B cell (primary cell): ENCODE data around the gene SHD. TPM values are rescaled to one million over a fixed set of nuclear protein-coding genes. Genes with fewer than 3 reads are reported as not detected.

ENCODE experiments used
- ATAC-seq: fragments of 200-7000 bp; cut with Tn5 transposase; one replicate; pipeline ENCODE4 v1.10.0; 2021; ENCODE audit warnings: low read depth, mild to moderate bottlenecking, moderate number of reproducible peaks, moderate library complexity
- CTCF ChIA-PET: fragments of 350-600 bp; sonication (Branson Sonifier 250); formaldehyde crosslinking; loops from one replicate; lab custom pipeline; 2021; ENCODE audit warnings: antibody characterized with exemption, inconsistent platforms; lab: Charles Lee
- POLR2A ChIA-PET: fragments of 350-600 bp; sonication (Branson Sonifier 250); formaldehyde crosslinking; loops from one replicate; lab custom pipeline; 2021; ENCODE audit warnings: antibody characterized with exemption; lab: Charles Lee
- DNase-seq: peaks from one replicate; pipeline ENCODE4 v3.0.0; 2013
- H2AFZ ChIP-seq: 2 replicates; pipeline ENCODE4 v1.6.1; 2012; ENCODE audit warnings: mild to moderate bottlenecking, low read depth, low read length; ENCODE audit not compliant: insufficient read depth, poor library complexity, severe bottlenecking
- H3K27ac ChIP-seq, 2 donors: 1 replicate in 1 of 2; 2 replicates in 1 of 2; pipeline ENCODE4 v1.5.1; 2012 to 2013; ENCODE audit warnings: low read length in 2 of 2, mild to moderate bottlenecking in 2 of 2, moderate library complexity in 1 of 2
- H3K27me3 ChIP-seq, 4 experiments: fragments of 200-600 bp in 1 of 4; sonication (generic) in 1 of 4; replicated peaks in 1 of 4; 1 replicate in 2 of 4; 2 replicates in 2 of 4; pipeline versions ENCODE4 v1.6.1 to v1.7.0; 2013 to 2016; ENCODE audit warnings: low read length in 3 of 4, mild to moderate bottlenecking in 2 of 4, mixed read lengths in 1 of 4, moderate library complexity in 1 of 4; ENCODE audit not compliant: insufficient read depth in 4 of 4, control insufficient read depth in 3 of 4; ENCODE audit errors: control extremely low read depth in 1 of 4
- H3K36me3 ChIP-seq, 2 experiments: replicated peaks in 1 of 2; 1 replicate in 1 of 2; 2 replicates in 1 of 2; pipeline versions ENCODE4 v1.6.1 to v1.7.1; 2013; ENCODE audit warnings: low read length in 1 of 2; ENCODE audit not compliant: insufficient read depth in 2 of 2, control insufficient read depth in 1 of 2; ENCODE audit errors: control extremely low read depth in 1 of 2, extremely low read depth in 1 of 2
- H3K4me1 ChIP-seq, 2 donors: fragments of 200-600 bp in 1 of 2; sonication (generic) in 1 of 2; 1 replicate in 1 of 2; 2 replicates in 1 of 2; pipeline versions ENCODE4 v1.5.1 to v1.6.1; 2013 to 2017; ENCODE audit warnings: low read length in 2 of 2; ENCODE audit not compliant: control insufficient read depth in 2 of 2, insufficient read depth in 2 of 2
- H3K4me2 ChIP-seq: replicated peaks from 2 replicates; pipeline ENCODE3; 2012; ENCODE audit warnings: mild to moderate bottlenecking, low read depth, low read length; ENCODE audit not compliant: poor library complexity, severe bottlenecking
- H3K4me3 ChIP-seq, 5 experiments: fragments of 200-600 bp in 1 of 5; sonication (generic) in 1 of 5; 1 replicate in 3 of 5; 2 replicates in 2 of 5; pipeline versions ENCODE4 v1.5.1 to v1.7.0; 2011 to 2016; ENCODE audit warnings: low read length in 4 of 5, mild to moderate bottlenecking in 4 of 5, low read depth in 2 of 5, control low read depth in 1 of 5, moderate library complexity in 1 of 5; ENCODE audit not compliant: insufficient read depth in 1 of 5; ENCODE audit errors: control extremely low read depth in 1 of 5, extremely low read depth in 1 of 5
- H3K79me2 ChIP-seq: fragments of 200-600 bp; sonication (generic); one replicate; pipeline ENCODE4 v1.6.0; 2016; ENCODE audit warnings: low read length; ENCODE audit not compliant: control insufficient read depth, insufficient read depth
- H3K9ac ChIP-seq: fragments of 200-600 bp; sonication (generic); 2 replicates; pipeline ENCODE4 v1.6.1; 2017; ENCODE audit warnings: mild to moderate bottlenecking, low read length, moderate library complexity
- H3K9me3 ChIP-seq, 3 donors: one replicate each; pipeline versions ENCODE4 v1.6.1 to v1.7.1; 2013; ENCODE audit warnings: low read length in 2 of 3; ENCODE audit not compliant: control insufficient read depth in 2 of 3, insufficient read depth in 1 of 3; ENCODE audit errors: control extremely low read depth in 1 of 3
- H4K20me1 ChIP-seq: 2 replicates; pipeline ENCODE4 v1.6.0; 2012; ENCODE audit warnings: mild to moderate bottlenecking, low read length; ENCODE audit not compliant: insufficient read depth, control insufficient read depth, poor library complexity, severe bottlenecking
- H3K27ac Mint-ChIP-seq: one replicate; pipeline ENCODE4 v1.8.0; 2021; ENCODE audit warnings: mixed read lengths
- H3K27me3 Mint-ChIP-seq: one replicate; pipeline ENCODE4 v1.8.0; 2021; ENCODE audit warnings: mixed read lengths
- H3K4me1 Mint-ChIP-seq: one replicate; pipeline ENCODE4 v1.8.0; 2021; ENCODE audit warnings: mixed read lengths
- H3K4me3 Mint-ChIP-seq: one replicate; pipeline ENCODE4 v1.8.0; 2021; ENCODE audit warnings: mixed read lengths
- H3K9me3 Mint-ChIP-seq: one replicate; pipeline ENCODE4 v1.8.0; 2022; ENCODE audit warnings: mixed read lengths; ENCODE audit not compliant: insufficient read depth
- CTCF ChIP-seq: fragments of 200-600 bp; IDR thresholded peaks from one replicate; pipeline ENCODE4 v1.8.0; 2022; ENCODE audit warnings: antibody characterized with exemption, mild to moderate bottlenecking
- EZH2 ChIP-seq: IDR thresholded peaks from 2 replicates; pipeline ENCODE4 v1.6.1; 2012; ENCODE audit warnings: borderline replicate concordance, low read depth, mild to moderate bottlenecking, moderate library complexity, low read length; ENCODE audit not compliant: insufficient read depth, poor library complexity, severe bottlenecking
- WGBS: methylation state at CpG from one replicate; pipeline ENCODE4 v1.1.5; 2013; ENCODE audit warnings: missing lambda C conversion rate; ENCODE audit not compliant: insufficient coverage; 5-methylcytosine and 5-hydroxymethylcytosine counted together
- intact Hi-C: fragments of 100-400 bp; cut with micrococcal nuclease; formaldehyde crosslinking; loops from one replicate; pipeline ENCODE4 v1.10.0; 2022
- polyA plus RNA-seq: library from polyadenylated mRNA; depleted of rRNA; stranded (reverse); fragments of >200 nt; gene quantifications from 2 replicates; pipeline ENCODE4 v1.2.3, GENCODE V29; 2012
- total RNA-seq, 2 donors: library from RNA; stranded (reverse); fragments of 120-200 nt in 1 of 2; gene quantifications; 1 replicate in 1 of 2; 2 replicates in 1 of 2; pipeline versions ENCODE4 v1.2.3 to v1.2.4, GENCODE V29; 2013 to 2022

SHD gene
- total and polyA plus RNA-seq, 2 donors (not counting 1 experiment from before 2014, with no cell fraction given): 0.17 TPM; not detected in 1

DNA sequence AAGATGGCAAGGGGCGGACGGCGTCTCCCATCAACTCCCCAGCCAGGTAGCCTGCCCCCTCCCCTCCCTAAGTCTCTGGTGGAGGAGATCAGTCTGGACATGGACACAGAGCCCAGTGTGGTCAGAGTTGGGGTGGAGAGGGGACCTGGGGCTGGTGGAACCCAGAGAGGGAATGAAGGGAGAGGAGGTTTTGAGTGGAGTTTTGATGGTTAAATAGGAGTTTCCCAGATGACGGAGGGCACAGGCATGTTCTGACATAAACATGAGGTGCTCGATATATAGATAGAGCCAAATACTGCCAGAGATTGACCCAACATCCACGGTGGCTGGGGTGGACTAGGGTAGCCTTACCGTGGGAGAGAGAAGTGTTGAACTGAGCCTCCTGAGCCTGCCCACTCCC lies 39.4 kb downstream of the SHD start:
- Mint-ChIP-seq H3K4me3 (no peak overlapping the region), H3K27ac (no peak overlapping the region), H3K9me3 (peaks cover 4% of the 10 kb centered on the region), H3K27me3 (no peaks in the 10 kb centered on the region), H3K4me1 (no peaks in the 10 kb centered on the region)
- ChIA-PET CTCF (no interaction called here), POLR2A (no interaction called here)
- Histone ChIP-seq H3K4me1 (no peaks in the 10 kb centered on the region), H3K9me3 (peaks cover 0 to 37% (median 1%) of the 10 kb centered on the region in 3 donors), H4K20me1 (no peaks in the 10 kb centered on the region), H3K36me3 (no peaks in the 10 kb centered on the region), H3K4me2 (no peak overlapping the region), H3K27me3 (no peaks in the 10 kb centered on the region), H3K27ac (no peak overlapping the region), H3K4me3 (no peak overlapping the region), H3K9ac (no peak overlapping the region), H3K79me2 (no peaks in the 10 kb centered on the region), H2AFZ (no peak overlapping the region)
- 94% methylated on average over 2 of the region's 7 CpGs for WGBS
- intact Hi-C loops: no loop called here
- ATAC-seq (no peak), DNase-seq (no peak)
- TF ChIP-seq EZH2 (no peak), CTCF (no peak)

DNA sequence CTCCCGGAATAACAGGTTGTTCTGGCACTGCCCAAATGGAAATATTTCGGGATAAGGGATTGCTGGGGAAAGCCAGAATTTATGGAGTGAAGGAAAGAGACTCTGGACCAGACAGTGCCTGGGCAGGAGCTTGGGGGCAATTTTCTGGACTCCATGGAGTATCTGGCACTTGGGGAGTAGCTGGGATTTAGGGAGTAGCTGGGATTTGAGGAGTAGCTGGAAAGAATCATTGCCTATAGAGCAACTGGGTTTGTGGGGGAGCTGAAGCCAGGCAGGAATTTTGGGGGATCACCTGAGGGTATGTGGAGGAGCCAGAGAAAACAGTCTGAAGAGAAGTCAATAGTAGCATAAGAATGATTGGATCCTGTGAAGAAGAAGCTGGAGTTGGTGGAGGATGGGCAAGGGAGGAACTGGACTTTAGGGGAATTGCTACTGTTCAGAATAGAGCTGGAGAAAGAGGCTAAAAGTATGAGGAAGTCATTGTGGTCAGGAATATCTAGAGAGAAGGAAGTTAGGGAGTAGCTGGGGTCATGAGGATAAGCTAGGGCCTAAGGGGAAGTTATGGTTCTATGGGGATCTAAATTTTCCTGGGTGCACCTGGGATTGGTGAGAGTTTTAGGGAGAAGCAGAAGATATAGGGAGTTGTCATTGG lies 40.1 kb downstream of the SHD start:
- Mint-ChIP-seq H3K27ac (no peak overlapping the region), H3K27me3 (no peaks in the 10 kb centered on the region), H3K9me3 (peaks cover 4% of the 10 kb centered on the region), H3K4me1 (no peaks in the 10 kb centered on the region), H3K4me3 (no peak overlapping the region)
- H4K20me1 ChIP-seq: no peaks in the 10 kb centered on the region
- H2AFZ ChIP-seq: no peak overlapping the region
- TF ChIP-seq CTCF (no peak), EZH2 (no peak)
- no peak overlapping the region for H3K9ac ChIP-seq
- DNase-seq: no peak
- H3K4me3 ChIP-seq: no peak overlapping the region
- ChIA-PET CTCF (interaction anchor here (0.7 to 1.0 kb wide), 2 partner anchors 33 to 179 kb away, joined by 3 read pairs; no protein-coding TSS in a partner anchor), POLR2A (no interaction called here)
- no peak for ATAC-seq
- H3K27ac ChIP-seq: no peak overlapping the region
- intact Hi-C loops: no loop called here
- H3K79me2 ChIP-seq: no peaks in the 10 kb centered on the region
- no peak overlapping the region for H3K4me2 ChIP-seq
- H3K27me3 ChIP-seq: no peaks in the 10 kb centered on the region
- no peaks in the 10 kb centered on the region for H3K36me3 ChIP-seq
- 94% methylated on average over 2 of the region's 2 CpGs for WGBS
- H3K9me3 ChIP-seq: peaks cover 0 to 37% (median 1%) of the 10 kb centered on the region in 3 donors
- H3K4me1 ChIP-seq: no peaks in the 10 kb centered on the region
